Vagina (tissue), 2 donors: ENCODE results near the gene TAGLN2.

ENCODE experiments used
- POLR2AphosphoS5 ChIP-seq, 2 donors: sonication (generic); formaldehyde crosslinking; IDR thresholded peaks; one replicate each; pipeline ENCODE4 v1.9.0; 2017; ENCODE audit warnings: antibody characterized with exemption in 2 of 2, mild to moderate bottlenecking in 2 of 2, low read depth in 1 of 2; ENCODE audit not compliant: insufficient read depth in 1 of 2
- TF ChIP-seq, protein P1 (sequence below), 3 experiments: fragments of 450-650 bp in 2 of 3; fragments of 200-600 bp in 1 of 3; sonication (generic) in 1 of 3; IDR thresholded peaks; one replicate each; pipeline ENCODE4 v1.5.1; 2017 to 2019; ENCODE audit warnings: antibody characterized with exemption in 3 of 3, mild to moderate bottlenecking in 2 of 3, moderate library complexity in 2 of 3

DNA sequence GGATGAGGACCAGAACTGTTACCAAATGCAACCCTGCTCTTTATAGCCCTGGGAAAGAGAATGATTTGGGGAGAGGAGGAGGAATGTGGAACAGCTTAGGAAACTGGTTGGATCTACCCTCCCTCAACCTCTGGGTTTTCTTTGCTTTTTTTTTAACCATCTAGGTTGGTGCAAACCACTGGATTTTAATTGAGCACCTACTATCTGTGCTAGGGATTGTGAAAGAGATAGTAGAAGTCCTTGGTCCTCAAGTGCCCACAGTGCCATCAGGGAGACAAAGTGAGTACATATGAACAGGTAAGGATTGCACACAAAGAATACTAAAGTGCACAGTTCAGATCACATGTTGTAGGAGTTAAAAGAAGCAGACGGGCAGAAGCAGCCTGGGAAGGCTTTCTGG is 4.7 kb downstream of the TAGLN2 start:
- TF ChIP-seq, protein P1, sequence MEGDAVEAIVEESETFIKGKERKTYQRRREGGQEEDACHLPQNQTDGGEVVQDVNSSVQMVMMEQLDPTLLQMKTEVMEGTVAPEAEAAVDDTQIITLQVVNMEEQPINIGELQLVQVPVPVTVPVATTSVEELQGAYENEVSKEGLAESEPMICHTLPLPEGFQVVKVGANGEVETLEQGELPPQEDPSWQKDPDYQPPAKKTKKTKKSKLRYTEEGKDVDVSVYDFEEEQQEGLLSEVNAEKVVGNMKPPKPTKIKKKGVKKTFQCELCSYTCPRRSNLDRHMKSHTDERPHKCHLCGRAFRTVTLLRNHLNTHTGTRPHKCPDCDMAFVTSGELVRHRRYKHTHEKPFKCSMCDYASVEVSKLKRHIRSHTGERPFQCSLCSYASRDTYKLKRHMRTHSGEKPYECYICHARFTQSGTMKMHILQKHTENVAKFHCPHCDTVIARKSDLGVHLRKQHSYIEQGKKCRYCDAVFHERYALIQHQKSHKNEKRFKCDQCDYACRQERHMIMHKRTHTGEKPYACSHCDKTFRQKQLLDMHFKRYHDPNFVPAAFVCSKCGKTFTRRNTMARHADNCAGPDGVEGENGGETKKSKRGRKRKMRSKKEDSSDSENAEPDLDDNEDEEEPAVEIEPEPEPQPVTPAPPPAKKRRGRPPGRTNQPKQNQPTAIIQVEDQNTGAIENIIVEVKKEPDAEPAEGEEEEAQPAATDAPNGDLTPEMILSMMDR (IDR thresholded peaks at IDR 0.05): no peak
- TF ChIP-seq POLR2AphosphoS5 (IDR thresholded peaks at IDR 0.05; ENCODE audit: insufficient read depth in 1 of 2, low read depth in 1 of 2): no peak
